Body of pancreas (tissue), 4 donors: ENCODE data around the gene DYRK1B.

Experiments
- POLR2A ChIP-seq, 3 donors: fragments of 450-650 bp; IDR thresholded peaks; one replicate each; pipeline ENCODE4 v1.6.1; 2016; ENCODE audit warnings: antibody characterized with exemption in 3 of 3, mild to moderate bottlenecking in 2 of 3
- TF ChIP-seq, protein P1 (sequence below), 7 experiments: fragments of 450-650 bp in 4 of 7; fragments of 200-600 bp in 3 of 7; sonication (generic) in 3 of 7; IDR thresholded peaks; one replicate each; pipeline ENCODE4 v1.5.1; 2016 to 2019; ENCODE audit warnings: antibody characterized with exemption in 7 of 7

GRCh38 chr19:39823686-39824085 lies 10.3 kb downstream of the DYRK1B start:
- TF ChIP-seq, protein P1, sequence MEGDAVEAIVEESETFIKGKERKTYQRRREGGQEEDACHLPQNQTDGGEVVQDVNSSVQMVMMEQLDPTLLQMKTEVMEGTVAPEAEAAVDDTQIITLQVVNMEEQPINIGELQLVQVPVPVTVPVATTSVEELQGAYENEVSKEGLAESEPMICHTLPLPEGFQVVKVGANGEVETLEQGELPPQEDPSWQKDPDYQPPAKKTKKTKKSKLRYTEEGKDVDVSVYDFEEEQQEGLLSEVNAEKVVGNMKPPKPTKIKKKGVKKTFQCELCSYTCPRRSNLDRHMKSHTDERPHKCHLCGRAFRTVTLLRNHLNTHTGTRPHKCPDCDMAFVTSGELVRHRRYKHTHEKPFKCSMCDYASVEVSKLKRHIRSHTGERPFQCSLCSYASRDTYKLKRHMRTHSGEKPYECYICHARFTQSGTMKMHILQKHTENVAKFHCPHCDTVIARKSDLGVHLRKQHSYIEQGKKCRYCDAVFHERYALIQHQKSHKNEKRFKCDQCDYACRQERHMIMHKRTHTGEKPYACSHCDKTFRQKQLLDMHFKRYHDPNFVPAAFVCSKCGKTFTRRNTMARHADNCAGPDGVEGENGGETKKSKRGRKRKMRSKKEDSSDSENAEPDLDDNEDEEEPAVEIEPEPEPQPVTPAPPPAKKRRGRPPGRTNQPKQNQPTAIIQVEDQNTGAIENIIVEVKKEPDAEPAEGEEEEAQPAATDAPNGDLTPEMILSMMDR (IDR thresholded peaks at IDR 0.05), result no peak
- TF ChIP-seq POLR2A (IDR thresholded peaks at IDR 0.05), result no peak
